GM23248 (cell line): ENCODE results near the gene IL19.

ENCODE experiments used
- EZH2 ChIP-seq: fragments of 200-600 bp; sonication (generic); IDR thresholded peaks from 2 replicates; pipeline ENCODE4 v1.6.1; 2018; ENCODE audit warnings: antibody characterized with exemption, mild to moderate bottlenecking; ENCODE audit not compliant: insufficient read depth, poor library complexity, severe bottlenecking
- EZH2phosphoT487 ChIP-seq: fragments of 200-600 bp; sonication (generic); IDR thresholded peaks from 2 replicates; pipeline ENCODE4 v1.6.1; 2018; ENCODE audit warnings: antibody characterized with exemption, moderate library complexity, mild to moderate bottlenecking, low read depth; ENCODE audit not compliant: insufficient read depth

GRCh38 chr1:206867239-206867638 is 96.7 kb downstream of the IL19 start:
- TF ChIP-seq EZH2 = no peak
- TF ChIP-seq EZH2phosphoT487 = no peak
